ENCODE data around the gene HSDL2. TPM values are rescaled to one million over a fixed set of nuclear protein-coding genes. Genes with fewer than 3 reads are reported as not detected.

HSDL2 gene
- total and polyA plus RNA-seq, 2 donors (not counting 1 experiment from before 2014, with no cell fraction given) = 47.9 to 49.9 TPM

- no peaks in the 10 kb centered on the region for H3K27me3 ChIP-seq (ENCODE audit: control insufficient read depth, insufficient read depth, low read length)
- H3K36me3 ChIP-seq (ENCODE audit: control insufficient read depth, insufficient read depth, low read length) = no peaks in the 10 kb centered on the region
- H3K9ac ChIP-seq (ENCODE audit: insufficient read depth, low read length) = no peak overlapping the region
- no peak for TF ChIP-seq EZH2 (IDR thresholded peaks at IDR 0.05; ENCODE audit: low read length, missing control alignments)
- TF ChIP-seq CTCF (conservative IDR thresholded peaks at IDR 0.05 in 1 of 2, IDR thresholded peaks at IDR 0.05 in 1 of 2; ENCODE audit: low read depth in 1 of 2, low read length in 2 of 2) = no peak
- H3K4me3 ChIP-seq (replicated peaks in 1 of 4; ENCODE audit: control extremely low read depth in 1 of 4, insufficient read depth in 1 of 4, low read depth in 3 of 4, low read length in 4 of 4) = peak overlapping the region; percentile 66 to 84 (median 73)
- H3K27ac ChIP-seq (ENCODE audit: insufficient read depth, low read length) = peak overlapping the region; percentile 81
- H2AFZ ChIP-seq (ENCODE audit: low read length) = peak overlapping the region; percentile 87
- no peaks in the 10 kb centered on the region for H3K9me3 ChIP-seq (ENCODE audit: control insufficient read depth, insufficient read depth, low read depth, low read length)
- H4K20me1 ChIP-seq (ENCODE audit: control insufficient read depth, extremely low read depth, insufficient read depth, low read length) = no peaks in the 10 kb centered on the region
- H3K4me2 ChIP-seq (ENCODE audit: extremely low read depth, insufficient read depth, low read length) = peak overlapping the region; percentile 72
- DNase-seq (ENCODE audit: low read depth in 2 of 2) = peak; percentile 47 to 48
- H3K4me1 ChIP-seq (ENCODE audit: control insufficient read depth, extremely low read depth, insufficient read depth, low read length) = no peaks in the 10 kb centered on the region
- peaks cover 34% of the 10 kb centered on the region for H3K79me2 ChIP-seq (ENCODE audit: control insufficient read depth, insufficient read depth, low read length)
These were observed 45.5 kb upstream of the HSDL2 start for GRCh38 chr9:112334432-112334841.

GRCh38 chr9:112337547-112337946 is 42.4 kb upstream of the HSDL2 start:
- H3K27ac ChIP-seq (ENCODE audit: insufficient read depth, low read length) = no peak overlapping the region
- H3K4me3 ChIP-seq (replicated peaks in 1 of 4; ENCODE audit: control extremely low read depth in 1 of 4, insufficient read depth in 1 of 4, low read depth in 3 of 4, low read length in 4 of 4) = no peak overlapping the region
- H4K20me1 ChIP-seq (ENCODE audit: control insufficient read depth, extremely low read depth, insufficient read depth, low read length) = no peaks in the 10 kb centered on the region
- no peak overlapping the region for H2AFZ ChIP-seq (ENCODE audit: low read length)
- H3K79me2 ChIP-seq (ENCODE audit: control insufficient read depth, insufficient read depth, low read length) = peaks cover 3% of the 10 kb centered on the region
- no peak for DNase-seq (ENCODE audit: low read depth in 2 of 2)
- H3K9me3 ChIP-seq (ENCODE audit: control insufficient read depth, insufficient read depth, low read depth, low read length) = no peaks in the 10 kb centered on the region
- no peaks in the 10 kb centered on the region for H3K27me3 ChIP-seq (ENCODE audit: control insufficient read depth, insufficient read depth, low read length)
- H3K4me2 ChIP-seq (ENCODE audit: extremely low read depth, insufficient read depth, low read length) = no peak overlapping the region
- H3K36me3 ChIP-seq (ENCODE audit: control insufficient read depth, insufficient read depth, low read length) = no peaks in the 10 kb centered on the region
- TF ChIP-seq EZH2 (IDR thresholded peaks at IDR 0.05; ENCODE audit: low read length, missing control alignments) = no peak
- no peak for TF ChIP-seq CTCF (conservative IDR thresholded peaks at IDR 0.05 in 1 of 2, IDR thresholded peaks at IDR 0.05 in 1 of 2; ENCODE audit: low read depth in 1 of 2, low read length in 2 of 2)
- no peaks in the 10 kb centered on the region for H3K4me1 ChIP-seq (ENCODE audit: control insufficient read depth, extremely low read depth, insufficient read depth, low read length)
- no peak overlapping the region for H3K9ac ChIP-seq (ENCODE audit: insufficient read depth, low read length)

DNA sequence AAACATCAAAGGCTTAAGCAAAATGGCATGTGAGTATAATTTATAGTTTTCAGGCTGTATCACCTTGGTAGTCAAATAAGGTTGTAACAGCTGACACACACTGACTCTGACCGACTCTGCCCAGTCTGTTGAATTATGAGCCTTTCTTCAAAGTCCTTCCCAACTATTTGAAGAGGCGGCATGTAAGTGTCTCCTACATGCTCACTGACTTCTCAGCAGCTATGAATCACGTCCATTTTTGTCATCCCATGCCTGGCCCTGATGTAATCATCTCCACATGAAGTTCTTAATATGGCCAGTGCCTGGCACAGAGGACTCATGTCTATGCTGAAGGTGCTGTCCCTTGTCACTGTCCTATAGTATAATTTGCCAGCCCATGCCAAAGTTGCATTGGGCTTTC is 41.3 kb upstream of the HSDL2 start:
- TF ChIP-seq EZH2 (IDR thresholded peaks at IDR 0.05; ENCODE audit: low read length, missing control alignments) (no peak), CTCF (conservative IDR thresholded peaks at IDR 0.05 in 1 of 2, IDR thresholded peaks at IDR 0.05 in 1 of 2; ENCODE audit: low read depth in 1 of 2, low read length in 2 of 2) (no peak)
- H3K27ac ChIP-seq (ENCODE audit: insufficient read depth, low read length) = no peak overlapping the region
- H3K9ac ChIP-seq (ENCODE audit: insufficient read depth, low read length) = no peak overlapping the region
- H3K27me3 ChIP-seq (ENCODE audit: control insufficient read depth, insufficient read depth, low read length) = no peaks in the 10 kb centered on the region
- DNase-seq (ENCODE audit: low read depth in 2 of 2) = peak in 1 of 2 donors; percentile 77
- no peak overlapping the region for H2AFZ ChIP-seq (ENCODE audit: low read length)
- no peaks in the 10 kb centered on the region for H3K9me3 ChIP-seq (ENCODE audit: control insufficient read depth, insufficient read depth, low read depth, low read length)
- H3K4me3 ChIP-seq (replicated peaks in 1 of 4; ENCODE audit: control extremely low read depth in 1 of 4, insufficient read depth in 1 of 4, low read depth in 3 of 4, low read length in 4 of 4) = no peak overlapping the region
- H3K36me3 ChIP-seq (ENCODE audit: control insufficient read depth, insufficient read depth, low read length) = no peaks in the 10 kb centered on the region
- H3K79me2 ChIP-seq (ENCODE audit: control insufficient read depth, insufficient read depth, low read length) = no peaks in the 10 kb centered on the region
- H4K20me1 ChIP-seq (ENCODE audit: control insufficient read depth, extremely low read depth, insufficient read depth, low read length) = no peaks in the 10 kb centered on the region
- H3K4me1 ChIP-seq (ENCODE audit: control insufficient read depth, extremely low read depth, insufficient read depth, low read length) = no peaks in the 10 kb centered on the region
- no peak overlapping the region for H3K4me2 ChIP-seq (ENCODE audit: extremely low read depth, insufficient read depth, low read length)

All from fibroblast of lung (primary cell).